OCI-LY3 (cell line): ENCODE results near the gene ARHGAP22.

Source experiments
- CTCF ChIP-seq: fragments of 200-600, 300-600 bp; sonication (generic); IDR thresholded peaks from 2 replicates; pipeline ENCODE4 v1.5.1; 2014; ENCODE audit warnings: antibody characterized with exemption, low read length, low read depth
- EZH2phosphoT487 ChIP-seq: fragments of 200-600 bp; shearing (Covaris generic); IDR thresholded peaks from 2 replicates; pipeline ENCODE4 v1.6.1; 2018; ENCODE audit warnings: antibody characterized with exemption, mixed run types, low read depth

GRCh38 chr10:48529331-48529730 is 75.5 kb downstream of the ARHGAP22 start:
- TF ChIP-seq EZH2phosphoT487 (no peak), CTCF (no peak)
